ENCODE measurements around the gene HIBADH.

The HIBADH gene

GRCh38 chr7:27636326-27637006 is 26.2 kb downstream of the HIBADH start:
- DNase-seq (ENCODE audit: low read depth, low spot score): no peak

GRCh38 chr7:27635728-27636127 is 27.0 kb downstream of the HIBADH start:
- no peak for DNase-seq (ENCODE audit: low read depth, low spot score)

GRCh38 chr7:27634671-27635493 is 27.8 kb downstream of the HIBADH start:
- no peak for DNase-seq (ENCODE audit: low read depth, low spot score)

DNA sequence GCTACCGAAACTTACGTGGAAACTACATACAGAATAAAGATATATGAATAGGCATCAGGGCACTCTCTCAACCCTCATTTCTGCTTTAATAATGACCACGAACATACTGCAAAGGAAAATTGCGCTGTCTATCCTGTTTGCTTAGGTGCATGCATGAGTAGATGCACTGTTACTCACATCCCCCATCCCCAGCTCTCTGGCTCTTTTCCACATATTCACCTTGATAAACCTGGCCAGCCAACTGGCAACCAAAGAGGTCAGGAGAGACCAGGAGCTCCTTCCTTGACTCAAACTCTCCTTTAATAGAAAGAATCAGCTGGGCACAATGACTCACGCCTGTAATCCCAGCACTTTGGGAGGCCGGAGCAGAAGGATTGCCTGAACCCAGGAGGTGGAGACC is 29.6 kb downstream of the HIBADH start:
- DNase-seq (ENCODE audit: low read depth, low spot score): no peak

- no peak for DNase-seq (ENCODE audit: low read depth, low spot score)
These were observed 31.3 kb downstream of the HIBADH start for GRCh38 chr7:27631391-27631790.

GRCh38 chr7:27627146-27627545 is 35.5 kb downstream of the HIBADH start:
- DNase-seq (ENCODE audit: low read depth, low spot score): peak; percentile 45

DNA sequence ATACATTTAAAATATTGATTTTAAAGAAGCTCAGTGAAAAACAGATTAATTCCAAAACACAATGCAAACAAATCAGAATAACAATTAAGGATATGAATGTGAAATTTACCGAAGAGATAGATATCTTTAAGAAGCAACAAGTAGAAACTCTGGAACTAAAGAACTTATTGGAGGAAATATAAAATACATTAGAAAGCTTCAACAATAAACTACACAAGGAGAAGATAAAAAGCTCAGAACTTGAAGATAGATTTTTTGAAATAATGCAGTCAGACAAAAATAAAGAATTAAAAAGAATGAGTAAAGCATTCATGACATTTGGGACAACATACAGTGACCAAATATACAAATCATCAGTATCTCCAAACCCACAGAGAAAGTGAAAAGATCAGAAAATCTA is 43.2 kb downstream of the HIBADH start:
- DNase-seq (ENCODE audit: low read depth, low spot score): no peak

DNA sequence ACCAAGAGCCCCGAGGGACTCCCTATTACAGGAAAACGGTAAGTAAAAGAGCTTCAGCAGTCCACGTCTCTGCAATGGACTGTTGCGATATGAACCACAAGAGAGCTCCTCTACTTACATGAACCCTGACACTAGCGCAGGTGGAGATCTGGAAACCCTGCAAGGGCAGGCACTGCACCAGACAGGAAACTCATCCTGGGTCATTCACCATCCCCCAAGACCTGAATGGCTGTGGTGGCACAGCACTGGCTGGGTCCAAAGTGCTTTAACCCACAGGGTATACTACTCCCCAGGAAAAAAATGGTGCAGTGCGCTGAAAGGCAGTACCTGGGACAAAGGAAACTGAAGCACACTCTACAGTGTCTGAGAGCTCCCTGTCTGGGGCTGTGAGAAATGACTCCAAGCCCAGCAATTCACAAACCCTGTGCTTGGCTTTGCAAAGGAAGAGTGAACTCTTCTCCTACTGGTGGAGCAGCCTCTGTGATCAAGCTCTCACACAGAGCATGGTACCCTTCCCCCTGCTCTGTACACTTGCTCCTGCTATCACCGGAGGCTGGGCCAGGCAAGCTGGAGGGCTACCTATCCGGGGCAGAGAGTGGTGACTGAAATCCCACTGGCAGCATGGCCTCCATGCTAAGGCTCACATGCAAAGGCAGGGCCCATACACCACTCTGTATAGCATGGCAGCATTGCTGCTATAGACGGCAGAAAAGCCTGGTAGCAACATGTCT is 44.9 kb downstream of the HIBADH start:
- no peak for DNase-seq (ENCODE audit: low read depth, low spot score)

- DNase-seq (ENCODE audit: low read depth, low spot score): no peak
These were observed 45.7 kb downstream of the HIBADH start for GRCh38 chr7:27616914-27617548.

DNA sequence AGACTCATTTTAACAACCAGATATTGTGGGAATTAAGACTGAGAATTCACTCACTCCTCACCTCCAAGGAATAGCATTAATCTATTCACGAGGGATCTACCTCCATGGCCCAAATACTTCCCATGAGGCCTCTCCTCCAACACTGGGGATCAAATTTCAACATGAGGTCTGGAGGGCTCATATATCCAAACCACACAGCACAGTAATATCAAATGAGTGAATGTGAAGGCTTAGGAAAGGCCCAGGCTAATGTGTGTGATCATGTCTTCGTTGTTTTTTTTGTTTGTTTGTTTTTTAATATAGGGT is 46.5 kb downstream of the HIBADH start:
- DNase-seq (ENCODE audit: low read depth, low spot score): no peak

DNA sequence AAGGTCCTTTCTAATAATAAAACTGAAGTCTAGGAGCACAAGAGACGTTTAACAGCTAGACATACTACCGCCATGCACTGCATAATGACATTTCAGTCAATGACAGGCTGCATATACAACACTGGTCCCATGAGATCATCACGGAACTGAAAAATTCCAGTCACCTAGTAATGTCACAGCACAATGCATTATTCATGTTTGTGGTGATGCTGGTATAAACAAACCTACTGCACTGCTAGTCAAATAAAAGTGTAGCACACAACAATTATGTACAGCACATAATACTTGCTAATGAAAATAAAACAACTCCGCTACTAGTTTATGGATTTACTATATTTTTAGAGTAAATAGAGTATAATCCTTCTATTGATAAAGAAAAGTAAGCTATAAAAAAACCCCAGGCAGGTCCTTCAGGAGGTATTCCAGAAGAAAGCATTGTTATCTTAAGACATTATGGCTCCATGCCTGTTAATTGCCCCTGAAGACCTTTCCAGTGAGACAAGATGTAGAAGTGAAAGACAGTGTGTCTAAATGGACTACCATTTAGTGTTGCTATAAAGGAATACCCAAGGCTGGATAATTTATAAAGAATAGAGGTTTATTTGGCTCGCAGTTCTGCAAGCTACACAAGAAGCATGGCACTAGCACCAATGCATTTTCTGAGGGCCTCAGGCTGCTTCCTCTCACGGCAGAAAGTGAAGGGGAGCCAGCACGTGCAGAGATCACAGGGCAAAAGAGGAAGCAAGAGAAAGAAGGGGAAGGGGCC is 47.1 kb downstream of the HIBADH start:
- no peak for DNase-seq (ENCODE audit: low read depth, low spot score)

DNA sequence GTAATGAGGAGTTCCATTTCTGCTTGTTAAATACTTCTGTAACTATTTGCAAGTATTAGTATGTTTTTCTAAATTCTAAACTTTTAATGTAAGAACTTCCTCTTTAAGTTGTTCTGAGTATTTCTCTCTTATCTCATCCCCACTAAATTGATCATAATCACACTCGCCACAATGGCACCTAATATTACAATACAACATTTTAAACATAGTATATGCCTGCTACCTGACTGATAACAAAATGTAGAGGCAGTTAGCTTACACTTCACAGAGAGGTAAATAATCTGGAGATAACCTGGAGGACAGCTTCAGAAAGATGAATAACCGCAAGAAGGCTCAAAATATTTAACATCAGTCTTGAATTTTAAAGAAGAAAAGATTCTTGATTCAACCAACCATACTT is 48.6 kb downstream of the HIBADH start:
- no peak for DNase-seq (ENCODE audit: low read depth, low spot score)

DNA sequence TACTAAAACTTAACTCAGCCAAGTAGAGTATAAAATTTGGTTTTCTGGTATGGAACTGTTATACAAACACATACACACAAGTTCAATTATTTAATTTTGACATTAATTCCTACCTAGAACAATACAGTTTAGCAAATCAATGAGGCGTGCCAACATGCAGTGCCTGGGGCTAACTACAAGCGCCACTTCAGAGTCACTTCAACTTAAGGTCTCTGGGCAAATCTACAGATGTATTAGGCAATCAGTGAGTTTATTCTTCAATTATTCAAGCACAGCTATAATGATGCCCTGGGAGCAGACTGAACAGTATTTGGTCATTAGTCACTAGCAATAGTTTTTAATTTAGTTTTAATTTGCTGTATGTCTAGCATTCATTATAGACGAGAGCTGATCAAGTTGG is 51.6 kb downstream of the HIBADH start:
- no peak for DNase-seq (ENCODE audit: low read depth, low spot score)

- DNase-seq (ENCODE audit: low read depth, low spot score): no peak
These were observed 53.7 kb downstream of the HIBADH start for GRCh38 chr7:27608776-27609495.

DNA sequence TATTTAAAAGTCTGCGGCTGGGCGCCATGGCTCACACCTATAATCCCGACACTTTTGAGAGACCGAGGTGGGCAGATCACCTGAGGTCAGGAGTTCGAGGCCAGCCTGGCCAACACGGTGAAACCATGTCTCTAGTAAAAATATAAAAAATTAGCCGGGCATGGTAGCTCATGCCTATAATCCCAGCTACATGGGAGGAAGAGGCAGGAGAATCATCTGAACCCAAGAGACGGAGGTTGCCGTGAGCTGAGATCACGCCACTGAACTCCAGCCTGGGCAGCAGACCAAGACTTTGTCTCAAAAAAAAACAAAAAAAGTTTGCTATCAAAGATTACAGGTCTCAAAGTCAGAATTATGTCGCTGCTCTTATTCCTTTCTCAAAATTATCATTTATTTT is 55.5 kb downstream of the HIBADH start:
- DNase-seq (ENCODE audit: low read depth, low spot score): no peak

DNA sequence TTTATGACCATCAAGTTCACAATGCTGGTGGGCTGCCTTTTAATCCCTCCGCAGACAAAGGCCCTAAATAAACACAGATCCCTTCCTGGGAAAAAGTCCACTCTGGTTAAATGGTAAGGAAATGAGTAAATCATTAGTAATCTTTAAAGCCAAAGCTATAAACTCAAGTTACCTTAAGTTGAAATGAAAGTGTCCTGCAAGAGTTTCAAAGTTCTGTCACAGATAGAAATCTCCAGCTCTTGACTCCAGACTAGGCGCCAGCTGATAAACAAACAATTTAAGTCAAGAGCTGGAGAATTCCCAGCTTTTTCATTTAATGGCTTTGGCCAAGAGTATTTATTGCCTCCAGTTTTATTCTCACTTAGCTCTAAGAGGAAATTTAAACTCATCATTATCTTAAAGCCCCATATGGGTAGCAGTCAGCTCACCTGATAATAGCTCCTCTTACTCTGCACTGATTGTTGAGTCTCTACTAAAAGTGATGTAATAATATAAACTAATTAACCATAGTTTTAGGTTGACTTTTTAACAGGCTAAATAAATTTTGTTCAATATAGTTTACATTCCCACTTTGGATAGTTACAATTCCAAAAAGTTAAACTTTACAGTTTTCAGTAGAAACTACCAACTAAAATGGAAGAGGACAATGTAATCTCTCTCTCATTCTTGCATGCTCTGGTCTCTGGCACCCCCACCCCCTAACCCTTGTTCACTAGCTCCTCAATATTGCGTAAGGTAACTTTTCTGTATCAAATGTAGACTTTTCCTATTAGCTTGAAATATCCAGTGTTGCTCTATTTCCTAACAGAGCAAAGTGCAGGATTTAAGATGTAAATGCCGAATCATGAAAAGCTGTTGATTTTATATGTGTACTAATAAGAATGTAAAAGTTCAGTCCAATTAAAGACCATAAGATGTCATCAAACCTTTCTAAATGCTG is 56.1 kb downstream of the HIBADH start:
- DNase-seq (ENCODE audit: low read depth, low spot score): no peak

- DNase-seq (ENCODE audit: low read depth, low spot score): no peak
These were observed 56.9 kb downstream of the HIBADH start for GRCh38 chr7:27605689-27606269.

GRCh38 chr7:27605283-27605682 is 57.4 kb downstream of the HIBADH start:
- no peak for DNase-seq (ENCODE audit: low read depth, low spot score)

GRCh38 chr7:27603813-27604212 is 58.9 kb downstream of the HIBADH start:
- no peak for DNase-seq (ENCODE audit: low read depth, low spot score)
